Astrocyte (in vitro differentiated cells and primary cell): Measurements from ENCODE around the gene PLXND1. TPM values are rescaled to one million over a fixed set of nuclear protein-coding genes. Genes with fewer than 3 reads are reported as not detected.
A peak's percentile ranks its signal among the peaks of the same experiment; 100 is the strongest.

ENCODE experiments used
- DNase-seq: peaks from one replicate; pipeline ENCODE4 v3.0.0-alpha.2; 2010; ENCODE audit warnings: low read depth
- FAIRE-seq: peaks from 2 replicates; lab custom pipeline; 2011; peaks lifted over from hg19 to GRCh38; lab: Jason Lieb, UNC
- H2AFZ ChIP-seq: 2 replicates; pipeline ENCODE4 v1.6.0; 2012; ENCODE audit warnings: low read depth, low read length, inconsistent platforms
- H3K27ac ChIP-seq: 2 replicates; pipeline ENCODE4 v1.5.1; 2011; ENCODE audit warnings: low read depth, low read length, inconsistent platforms
- H3K27me3 ChIP-seq: 2 replicates; pipeline ENCODE4 v1.6.0; 2011; ENCODE audit warnings: low read length, inconsistent platforms; ENCODE audit not compliant: insufficient read depth
- H3K36me3 ChIP-seq: 2 replicates; pipeline ENCODE4 v1.5.1; 2011; ENCODE audit warnings: low read length, inconsistent platforms; ENCODE audit not compliant: insufficient read depth
- H3K4me1 ChIP-seq: 2 replicates; pipeline ENCODE4 v1.5.1; 2011; ENCODE audit warnings: low read length, inconsistent platforms; ENCODE audit not compliant: insufficient read depth
- H3K4me2 ChIP-seq: 2 replicates; pipeline ENCODE4 v1.6.0; 2012; ENCODE audit warnings: low read length, inconsistent platforms
- H3K4me3 ChIP-seq: 2 replicates; pipeline ENCODE4 v1.5.1; 2011; ENCODE audit warnings: low read depth, mild to moderate bottlenecking, low read length, inconsistent platforms; ENCODE audit not compliant: insufficient read depth
- H3K79me2 ChIP-seq: 2 replicates; pipeline ENCODE4 v1.6.0; 2012; ENCODE audit warnings: mild to moderate bottlenecking, low read length, inconsistent platforms; ENCODE audit not compliant: insufficient read depth
- H3K9ac ChIP-seq: 2 replicates; pipeline ENCODE4 v1.6.0; 2012; ENCODE audit warnings: mild to moderate bottlenecking, low read length, inconsistent platforms
- H3K9me3 ChIP-seq: 2 replicates; pipeline ENCODE4 v1.5.1; 2012; ENCODE audit warnings: low read depth, mild to moderate bottlenecking, low read length, inconsistent platforms; ENCODE audit not compliant: insufficient read depth
- H4K20me1 ChIP-seq: 2 replicates; pipeline ENCODE4 v1.6.0; 2012; ENCODE audit warnings: low read length, inconsistent platforms; ENCODE audit not compliant: insufficient read depth
- H3K27ac Mint-ChIP-seq: one replicate; pipeline ENCODE4 v1.8.0; 2021; ENCODE audit warnings: mild to moderate bottlenecking, mixed read lengths; ENCODE audit not compliant: unreplicated experiment
- H3K27me3 Mint-ChIP-seq: one replicate; pipeline ENCODE4 v1.8.0; 2021; ENCODE audit warnings: low read depth, mixed read lengths; ENCODE audit not compliant: unreplicated experiment
- H3K36me3 Mint-ChIP-seq: one replicate; pipeline ENCODE4 v1.8.0; 2021; ENCODE audit warnings: low read depth, mixed read lengths; ENCODE audit not compliant: unreplicated experiment
- H3K4me1 Mint-ChIP-seq: one replicate; pipeline ENCODE4 v1.8.0; 2021; ENCODE audit warnings: low read depth, mixed read lengths; ENCODE audit not compliant: unreplicated experiment
- H3K4me3 Mint-ChIP-seq: one replicate; pipeline ENCODE4 v1.8.0; 2021; ENCODE audit warnings: mild to moderate bottlenecking, moderate library complexity, mixed read lengths; ENCODE audit not compliant: unreplicated experiment
- H3K9me3 Mint-ChIP-seq: one replicate; pipeline ENCODE4 v1.8.0; 2021; ENCODE audit warnings: mild to moderate bottlenecking, mixed read lengths; ENCODE audit not compliant: unreplicated experiment
- EZH2 ChIP-seq: IDR thresholded peaks from 2 replicates; pipeline ENCODE4 v1.6.1; 2012; ENCODE audit warnings: mild to moderate bottlenecking, low read length, inconsistent platforms; ENCODE audit not compliant: insufficient read depth
- total RNA-seq: library from RNA; stranded (reverse); gene quantifications from 2 replicates; pipeline ENCODE4 v1.2.1, GENCODE V29; 2021
- TF ChIP-seq, protein P1 (sequence below): IDR thresholded peaks from 2 replicates; pipeline ENCODE4 v1.5.1; 2011; ENCODE audit warnings: low read depth, mild to moderate bottlenecking, inconsistent platforms, low read length, moderate library complexity; ENCODE audit not compliant: insufficient read depth

The PLXND1 gene
- total RNA-seq, 1 donor from 2014 or later = 184 TPM

DNA sequence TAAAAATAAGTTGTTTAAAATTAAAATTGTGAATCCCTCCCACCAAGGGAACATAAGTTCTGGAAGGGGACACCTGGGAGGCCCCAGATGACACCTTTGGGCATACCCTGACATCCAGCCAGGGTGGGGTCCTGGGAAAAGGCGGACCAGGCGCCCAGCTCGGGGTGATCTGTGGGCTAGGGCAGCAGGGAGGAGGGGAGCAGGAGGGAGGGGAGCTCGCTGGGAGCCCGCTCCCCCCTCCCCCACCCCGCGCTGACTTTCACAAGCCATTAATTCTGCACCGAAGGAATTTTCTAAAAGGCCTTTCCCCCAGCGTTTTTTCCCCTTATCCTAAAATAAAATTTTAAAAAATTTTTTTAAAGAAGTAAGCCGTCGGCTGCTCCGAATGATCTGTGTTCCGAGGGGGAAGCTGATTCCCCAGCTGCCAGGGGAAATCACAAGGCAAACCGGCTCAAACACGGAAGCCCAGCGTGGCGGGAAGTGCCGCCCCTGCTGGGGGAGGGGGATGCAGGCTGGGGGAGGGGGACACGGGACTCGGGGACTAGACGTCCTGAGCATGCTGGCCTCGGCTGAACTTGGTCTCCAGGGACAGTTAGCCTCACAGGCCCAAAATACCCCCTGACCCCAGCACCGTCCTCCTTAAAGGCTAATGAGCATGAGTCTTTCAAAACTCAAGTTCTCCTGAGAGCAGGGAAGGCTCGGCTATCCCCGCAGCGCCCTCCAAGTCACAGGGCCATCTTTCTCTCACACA lies 13.9 kb downstream of the PLXND1 start:
- no peak overlapping the region for H3K4me3 ChIP-seq
- peaks cover 33% of the 10 kb centered on the region for H3K4me1 ChIP-seq
- no peaks in the 10 kb centered on the region for H3K36me3 ChIP-seq
- no peaks in the 10 kb centered on the region for H3K9me3 ChIP-seq
- no peak for TF ChIP-seq EZH2
- TF ChIP-seq, protein P1, sequence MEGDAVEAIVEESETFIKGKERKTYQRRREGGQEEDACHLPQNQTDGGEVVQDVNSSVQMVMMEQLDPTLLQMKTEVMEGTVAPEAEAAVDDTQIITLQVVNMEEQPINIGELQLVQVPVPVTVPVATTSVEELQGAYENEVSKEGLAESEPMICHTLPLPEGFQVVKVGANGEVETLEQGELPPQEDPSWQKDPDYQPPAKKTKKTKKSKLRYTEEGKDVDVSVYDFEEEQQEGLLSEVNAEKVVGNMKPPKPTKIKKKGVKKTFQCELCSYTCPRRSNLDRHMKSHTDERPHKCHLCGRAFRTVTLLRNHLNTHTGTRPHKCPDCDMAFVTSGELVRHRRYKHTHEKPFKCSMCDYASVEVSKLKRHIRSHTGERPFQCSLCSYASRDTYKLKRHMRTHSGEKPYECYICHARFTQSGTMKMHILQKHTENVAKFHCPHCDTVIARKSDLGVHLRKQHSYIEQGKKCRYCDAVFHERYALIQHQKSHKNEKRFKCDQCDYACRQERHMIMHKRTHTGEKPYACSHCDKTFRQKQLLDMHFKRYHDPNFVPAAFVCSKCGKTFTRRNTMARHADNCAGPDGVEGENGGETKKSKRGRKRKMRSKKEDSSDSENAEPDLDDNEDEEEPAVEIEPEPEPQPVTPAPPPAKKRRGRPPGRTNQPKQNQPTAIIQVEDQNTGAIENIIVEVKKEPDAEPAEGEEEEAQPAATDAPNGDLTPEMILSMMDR = no peak
- Mint-ChIP-seq H3K9me3 (no peaks in the 10 kb centered on the region), H3K27ac (peak overlapping the region; percentile 88), H3K36me3 (peaks cover 3% of the 10 kb centered on the region), H3K27me3 (no peaks in the 10 kb centered on the region), H3K4me1 (peaks cover 43% of the 10 kb centered on the region), H3K4me3 (no peak overlapping the region)
- no peak for DNase-seq
- peaks cover 6% of the 10 kb centered on the region for H4K20me1 ChIP-seq
- no peak for FAIRE-seq
- peaks cover 78% of the 10 kb centered on the region for H3K79me2 ChIP-seq
- H2AFZ ChIP-seq = peak overlapping the region; percentile 59
- peak overlapping the region; percentile 46 for H3K9ac ChIP-seq
- peak overlapping the region; percentile 40 for H3K27ac ChIP-seq
- peak overlapping the region; percentile 40 for H3K4me2 ChIP-seq
- H3K27me3 ChIP-seq = no peaks in the 10 kb centered on the region

DNA sequence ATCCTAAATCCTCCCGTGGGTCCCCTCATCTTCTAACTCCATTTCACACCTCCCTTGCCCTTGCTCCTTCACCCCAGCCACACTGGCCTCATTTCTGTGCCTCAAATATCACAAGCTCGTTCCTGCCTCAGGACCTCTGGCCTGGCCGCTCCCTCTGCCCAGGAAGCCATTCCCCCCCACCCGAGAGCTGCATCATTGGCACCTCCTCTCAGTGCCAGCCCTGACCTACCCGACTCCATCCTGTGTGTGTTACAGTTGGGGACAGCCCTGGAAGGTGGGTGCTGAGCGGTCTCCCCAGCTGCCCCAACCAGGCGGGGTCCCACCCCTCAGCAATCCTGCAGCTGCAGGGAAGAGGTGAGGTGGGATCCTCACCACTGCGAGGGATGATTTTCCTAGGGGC lies 14.5 kb downstream of the PLXND1 start:
- H3K9me3 Mint-ChIP-seq = no peaks in the 10 kb centered on the region
- peaks cover 74% of the 10 kb centered on the region for H3K79me2 ChIP-seq
- H3K36me3 Mint-ChIP-seq = peaks cover 6% of the 10 kb centered on the region
- peak overlapping the region; percentile 18 for H3K9ac ChIP-seq
- no peak for FAIRE-seq
- no peak overlapping the region for H3K27ac Mint-ChIP-seq
- peaks cover 43% of the 10 kb centered on the region for H3K4me1 Mint-ChIP-seq
- no peaks in the 10 kb centered on the region for H3K27me3 ChIP-seq
- H3K27me3 Mint-ChIP-seq = no peaks in the 10 kb centered on the region
- H3K4me3 Mint-ChIP-seq = no peak overlapping the region
- no peak overlapping the region for H3K27ac ChIP-seq
- H3K9me3 ChIP-seq = no peaks in the 10 kb centered on the region
- TF ChIP-seq, protein P1 = no peak
- TF ChIP-seq EZH2 = no peak
- no peaks in the 10 kb centered on the region for H3K36me3 ChIP-seq
- H2AFZ ChIP-seq = no peak overlapping the region
- no peak overlapping the region for H3K4me2 ChIP-seq
- peaks cover 11% of the 10 kb centered on the region for H4K20me1 ChIP-seq
- peaks cover 27% of the 10 kb centered on the region for H3K4me1 ChIP-seq
- no peak overlapping the region for H3K4me3 ChIP-seq
- no peak for DNase-seq

DNA sequence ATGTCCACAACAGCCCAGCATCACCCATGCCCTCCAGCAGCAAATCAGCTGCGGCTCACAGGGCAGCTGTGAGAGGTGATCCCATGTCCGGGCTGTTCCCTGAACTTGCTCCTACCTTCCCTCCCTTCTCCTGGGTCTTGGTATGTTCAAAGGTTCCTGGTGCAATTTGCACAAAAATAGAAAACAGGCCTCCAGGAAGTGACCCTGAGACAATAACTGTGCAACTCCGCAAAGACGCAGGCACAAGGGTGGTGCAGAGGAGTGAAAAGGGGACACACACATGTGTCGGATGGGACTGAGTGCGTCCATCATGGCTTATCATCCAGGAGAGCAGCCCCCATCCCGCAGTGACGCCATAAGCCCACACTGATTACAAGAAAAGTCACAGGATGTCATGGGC lies 16.3 kb downstream of the PLXND1 start:
- H3K79me2 ChIP-seq = peaks cover 64% of the 10 kb centered on the region
- FAIRE-seq = no peak
- DNase-seq = no peak
- peaks cover 19% of the 10 kb centered on the region for H4K20me1 ChIP-seq
- no peaks in the 10 kb centered on the region for H3K36me3 ChIP-seq
- Mint-ChIP-seq H3K4me1 (peaks cover 35% of the 10 kb centered on the region), H3K9me3 (no peaks in the 10 kb centered on the region), H3K27ac (no peak overlapping the region), H3K27me3 (no peaks in the 10 kb centered on the region), H3K4me3 (no peak overlapping the region), H3K36me3 (peaks cover 11% of the 10 kb centered on the region)
- no peak overlapping the region for H2AFZ ChIP-seq
- H3K9ac ChIP-seq = no peak overlapping the region
- no peak overlapping the region for H3K4me2 ChIP-seq
- H3K27me3 ChIP-seq = no peaks in the 10 kb centered on the region
- TF ChIP-seq, protein P1 = no peak
- no peak for TF ChIP-seq EZH2
- H3K4me3 ChIP-seq = no peak overlapping the region
- H3K9me3 ChIP-seq = no peaks in the 10 kb centered on the region
- no peak overlapping the region for H3K27ac ChIP-seq
- H3K4me1 ChIP-seq = peaks cover 13% of the 10 kb centered on the region
